SU-DHL-6 (cell line): ENCODE data around the gene NFIA.

Source experiments
- CTCF ChIP-seq: fragments of 200-600 bp; sonication (generic); IDR thresholded peaks from one replicate; pipeline ENCODE4 v1.5.1; 2017; ENCODE audit warnings: antibody characterized with exemption, mild to moderate bottlenecking, low read length, moderate library complexity; ENCODE audit not compliant: insufficient read depth, poor library complexity, severe bottlenecking
- EZH2phosphoT487 ChIP-seq: fragments of 200-600 bp; sonication (generic), shearing (Covaris generic); conservative IDR thresholded peaks from 2 replicates; pipeline ENCODE4 v1.6.1; 2018; ENCODE audit warnings: mild to moderate bottlenecking, antibody characterized with exemption, low read length, moderate library complexity, mixed read lengths

- TF ChIP-seq CTCF = no peak
- TF ChIP-seq EZH2phosphoT487 = no peak
Measured at GRCh38 chr1:61117283-61117682, 34.9 kb downstream of the NFIA start.
